Glomerular visceral epithelial cell (primary cell): ENCODE data around the gene WNT3.

Source experiments
- DNase-seq: peaks from one replicate; pipeline ENCODE4 v3.0.0-alpha.2; 2016; ENCODE audit errors: extremely low spot score

Gene WNT3

DNA sequence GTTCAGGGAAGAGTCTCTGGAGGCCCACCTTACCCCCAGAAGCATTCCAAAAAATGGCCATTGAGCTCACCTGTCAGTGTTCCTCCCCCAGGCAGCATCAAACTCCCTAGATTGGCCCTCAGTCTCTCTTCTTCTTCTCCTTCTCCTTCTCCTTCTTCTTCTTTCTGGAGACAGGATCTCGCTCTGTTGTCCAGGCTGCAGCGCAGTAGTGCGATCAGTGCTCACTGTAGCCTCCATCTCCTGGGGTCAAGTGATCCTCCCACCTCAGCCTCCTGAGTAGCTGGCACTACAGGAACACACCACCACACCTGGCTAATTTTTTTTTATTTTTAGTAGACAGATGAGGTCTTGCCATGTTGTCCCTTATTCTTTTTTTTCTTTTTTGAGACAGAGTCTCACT lies 16.4 kb upstream of the WNT3 start:
- DNase-seq, result no peak

DNA sequence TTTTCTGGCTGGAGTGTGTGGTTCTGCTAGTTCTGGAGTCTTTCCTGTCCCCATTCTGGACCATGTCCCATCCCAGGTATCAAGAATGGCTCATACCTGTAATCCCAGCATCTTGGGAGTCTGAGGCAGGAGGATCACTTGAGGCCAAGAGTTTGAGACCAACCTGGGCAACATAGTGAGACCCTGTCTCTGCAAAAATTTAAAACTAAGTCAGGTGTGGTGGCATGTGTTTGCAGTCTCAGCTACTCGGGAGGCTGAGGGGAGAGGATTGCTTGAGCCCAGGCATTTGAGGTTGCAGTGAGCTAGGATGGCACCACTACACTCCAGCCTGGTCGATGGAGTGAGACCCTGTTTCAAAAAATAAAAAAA lies 15.3 kb upstream of the WNT3 start:
- DNase-seq, result no peak

GRCh38 chr17:46832945-46833839 lies 14.7 kb upstream of the WNT3 start:
- DNase-seq, result peak; percentile 33

DNA sequence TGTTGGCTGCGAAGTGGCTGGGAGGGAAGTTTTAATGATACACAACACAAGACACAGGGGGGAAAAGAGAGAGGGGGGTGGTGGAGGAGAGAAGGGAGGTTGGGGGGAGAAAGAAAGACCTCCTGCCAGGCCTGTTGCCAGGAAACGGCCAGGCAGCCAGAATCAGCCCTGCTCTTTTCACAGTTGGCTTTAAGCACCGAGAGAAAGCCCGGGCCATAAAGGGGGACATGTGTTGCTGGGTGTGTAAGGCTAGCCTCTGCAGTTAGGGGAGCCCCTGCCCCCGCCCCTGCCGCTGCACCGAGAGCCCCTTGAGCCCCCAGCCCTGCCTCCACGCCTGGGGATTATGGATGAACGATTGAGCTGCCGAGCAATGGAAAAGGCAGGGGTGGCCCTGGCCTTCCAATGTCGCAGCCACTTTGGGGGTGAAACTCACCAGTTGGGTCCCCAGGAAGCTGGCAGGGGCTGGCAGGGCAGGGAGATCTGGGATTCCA lies 13.9 kb upstream of the WNT3 start:
- no peak for DNase-seq

- no peak for DNase-seq
These were observed 13.3 kb upstream of the WNT3 start for GRCh38 chr17:46831573-46832330.

DNA sequence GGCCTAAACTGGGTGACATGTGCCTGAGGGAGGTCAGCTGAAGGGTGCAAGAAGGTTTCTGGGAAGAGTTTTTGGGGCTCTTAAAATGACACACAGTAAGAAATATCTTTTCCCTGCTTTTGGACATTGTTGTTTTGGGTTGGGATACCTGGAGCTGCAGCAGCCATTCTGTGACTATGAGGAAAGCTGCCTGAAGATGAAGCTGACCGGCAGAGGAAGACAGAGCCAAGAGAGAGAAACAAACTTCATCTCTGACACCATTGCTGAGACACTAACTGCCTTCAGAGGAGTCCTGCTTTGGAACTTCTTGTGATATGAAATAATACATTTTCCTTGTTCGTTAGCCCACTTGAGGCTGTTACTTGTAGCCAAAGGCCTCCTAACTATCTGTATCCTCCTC lies 8.8 kb upstream of the WNT3 start:
- DNase-seq, result no peak

DNA sequence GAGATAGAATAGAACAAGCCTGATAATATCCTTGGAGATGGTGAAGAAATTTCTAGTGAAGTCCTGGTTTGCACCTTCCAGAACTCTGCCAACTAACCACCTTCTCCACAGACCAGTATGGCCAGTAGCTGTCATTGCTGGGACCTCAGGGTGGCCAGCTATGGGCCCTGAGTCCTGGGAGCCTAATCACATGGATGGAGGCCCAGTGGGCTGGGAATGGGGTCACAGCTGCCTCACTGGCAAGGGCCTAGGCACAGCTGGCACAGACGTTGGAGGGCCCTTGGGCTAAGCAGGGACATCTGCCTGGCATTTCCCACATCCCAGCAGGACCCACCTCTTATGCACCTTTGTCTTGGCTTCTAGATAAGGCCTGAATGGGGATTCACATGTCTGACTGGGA lies 7.6 kb upstream of the WNT3 start:
- no peak for DNase-seq

- no peak for DNase-seq
These were observed 5.2 kb upstream of the WNT3 start for GRCh38 chr17:46823657-46824056.

- no peak for DNase-seq
These were observed 4.0 kb upstream of the WNT3 start for GRCh38 chr17:46822388-46822921.

DNA sequence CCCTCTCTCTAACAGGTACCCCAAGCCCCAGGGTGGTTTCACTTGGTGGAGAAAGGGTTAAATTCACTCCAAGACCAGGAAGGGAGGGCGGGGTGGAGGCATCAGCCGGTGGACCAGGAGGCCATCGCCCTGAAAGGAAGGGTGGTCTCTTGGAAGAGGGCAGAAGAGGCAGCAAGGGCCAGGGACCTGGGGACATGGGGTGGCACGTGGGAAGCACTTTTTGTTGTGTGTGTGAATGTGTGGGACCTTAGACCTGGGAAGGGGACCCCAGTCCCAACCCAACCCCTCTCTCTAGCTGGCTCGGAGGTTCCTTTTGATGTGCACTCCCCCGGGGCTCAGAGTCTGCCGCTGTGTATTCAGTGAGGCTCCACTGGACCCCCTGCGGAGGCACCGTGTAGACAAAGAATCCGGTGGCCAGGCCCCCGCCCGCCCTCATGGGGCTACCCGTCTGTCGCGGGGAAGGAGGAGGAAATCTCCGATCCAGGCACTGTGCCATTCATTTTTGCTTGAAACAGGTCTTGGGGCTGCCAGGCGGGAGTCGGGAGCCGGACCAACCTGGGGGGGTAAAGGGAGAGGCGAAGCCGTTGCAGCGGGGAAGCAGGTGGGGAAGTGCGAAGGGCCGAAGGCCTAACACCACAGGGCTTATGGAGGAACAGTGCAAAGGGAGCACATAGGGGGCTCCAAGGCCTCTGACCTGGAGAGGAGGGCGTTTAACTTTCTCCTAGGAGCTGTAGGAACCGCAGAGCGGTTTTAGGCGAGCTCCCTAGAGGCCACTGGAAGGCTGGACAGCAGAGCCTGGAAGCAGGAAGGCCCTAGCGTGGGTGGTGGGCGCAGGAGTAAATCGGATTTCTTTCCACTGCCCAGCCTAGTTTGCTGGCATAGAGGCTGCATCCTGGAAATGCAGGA lies 3.2 kb upstream of the WNT3 start:
- DNase-seq, result no peak

GRCh38 chr17:46820592-46821450 lies 2.3 kb upstream of the WNT3 start:
- no peak for DNase-seq

DNA sequence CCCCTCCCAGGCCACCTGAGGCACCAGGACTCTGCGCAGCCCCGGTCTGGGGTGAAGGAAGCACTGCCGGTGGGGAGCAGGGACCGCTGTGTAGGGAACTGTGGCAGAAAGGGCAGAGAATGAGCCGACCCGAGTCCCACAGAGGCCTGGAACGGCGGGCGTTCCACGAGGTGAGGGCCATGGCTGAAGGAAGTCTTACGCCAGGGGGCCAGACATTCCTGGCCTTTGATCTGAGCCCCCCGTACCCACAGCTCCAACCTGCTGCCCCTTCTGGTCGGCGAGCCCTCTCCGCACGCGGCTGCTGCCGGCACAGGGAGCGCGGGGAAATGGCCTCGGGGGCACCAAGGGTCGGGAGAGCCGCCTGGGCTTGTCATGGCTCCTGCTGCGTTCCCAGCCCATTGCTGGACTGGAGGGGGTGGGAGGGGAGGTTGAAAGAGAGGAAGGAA lies 1.4 kb upstream of the WNT3 start:
- no peak for DNase-seq

DNA sequence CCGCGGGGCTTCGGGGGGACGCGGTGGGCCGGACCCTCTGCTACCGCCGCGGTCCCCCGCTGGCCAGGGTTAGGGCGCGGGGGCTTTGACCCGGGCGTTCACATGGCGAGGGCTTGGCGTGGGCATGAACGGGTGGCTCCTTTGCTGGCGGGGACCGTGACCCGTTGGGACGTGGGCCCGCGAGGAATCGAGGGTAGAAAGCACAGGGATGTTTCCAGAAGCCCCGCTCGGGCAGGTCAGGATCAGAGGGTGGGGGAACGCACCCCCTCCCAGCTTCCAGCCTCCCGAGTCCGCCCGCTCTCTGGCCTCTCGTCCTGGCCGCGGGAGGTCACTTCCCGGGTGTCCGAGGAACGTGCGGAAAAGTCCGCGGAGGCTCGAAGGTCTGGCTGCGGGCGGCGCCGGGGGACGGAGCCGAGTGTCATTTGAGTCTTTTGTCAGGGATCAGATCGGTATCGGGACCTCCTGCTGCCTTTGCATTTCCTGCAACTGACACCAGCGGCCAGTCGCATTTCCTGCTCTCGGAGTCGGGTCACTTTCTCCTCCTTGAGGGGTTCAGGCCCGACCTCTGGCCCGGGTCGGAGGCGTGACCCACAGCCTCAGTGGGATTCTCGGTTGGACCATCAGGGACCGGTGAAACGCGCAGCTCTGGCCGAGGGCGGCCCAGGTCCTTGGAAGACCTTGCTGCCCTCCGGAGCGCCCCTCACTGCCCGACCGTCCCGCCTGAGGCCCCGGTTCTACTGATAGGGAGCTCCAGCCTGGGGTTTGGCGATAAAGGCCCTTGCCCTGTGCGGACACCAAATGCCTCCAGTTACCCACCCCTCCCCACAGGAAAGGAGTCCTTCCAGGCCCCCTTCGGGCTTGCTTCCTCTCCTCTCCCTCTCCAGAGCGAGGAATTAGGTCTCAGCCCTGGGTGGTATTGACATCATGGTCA lies 702 bp upstream of the WNT3 start:
- DNase-seq, result no peak

DNA sequence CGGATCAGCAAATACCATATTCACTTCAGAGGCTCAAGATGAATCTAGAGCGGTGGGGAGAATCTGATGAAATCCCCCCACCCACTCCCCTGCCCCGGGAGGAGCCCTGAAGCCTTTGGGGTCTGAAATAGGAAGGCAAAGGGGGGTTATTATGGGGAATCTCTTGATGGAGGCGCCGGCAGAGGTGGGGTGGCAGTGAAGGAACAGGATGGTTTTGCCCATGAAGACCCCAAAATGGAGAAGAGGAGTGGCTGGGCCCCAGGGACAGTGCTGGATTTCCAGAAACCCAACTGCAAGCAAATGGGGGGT lies 637 bp downstream of the WNT3 start:
- DNase-seq, result no peak

- no peak for DNase-seq
These were observed 1.2 kb downstream of the WNT3 start for GRCh38 chr17:46817151-46817900.

- DNase-seq, result no peak
These were observed 2.8 kb downstream of the WNT3 start for GRCh38 chr17:46815474-46816353.

DNA sequence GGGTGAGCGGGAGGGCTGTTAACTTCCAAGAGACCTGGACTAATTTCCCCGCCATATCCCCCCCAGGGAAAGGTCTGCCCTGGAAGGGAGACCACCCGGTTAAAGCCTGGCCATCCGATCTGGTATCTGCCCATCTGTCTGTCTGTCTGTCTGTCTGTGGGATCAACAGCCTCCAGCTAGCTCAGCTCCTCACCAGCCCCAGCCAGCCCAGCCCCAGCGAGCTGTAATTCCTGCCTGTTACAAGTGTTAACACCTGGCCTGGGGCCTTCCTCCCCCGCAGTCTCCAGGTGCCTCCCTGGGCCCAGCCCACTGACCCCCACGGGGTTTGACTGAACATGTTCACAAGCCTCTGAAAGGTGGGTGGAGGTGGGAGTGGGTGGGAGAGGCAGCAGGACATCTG lies 4.0 kb downstream of the WNT3 start:
- DNase-seq, result no peak

- no peak for DNase-seq
These were observed 4.6 kb downstream of the WNT3 start for GRCh38 chr17:46813920-46814319.
